Duodenal mucosa (tissue), 2 donors: ENCODE results near the gene CEP85.

Source experiments
- H3K27ac ChIP-seq: one replicate; pipeline ENCODE4 v1.7.0; 2013; ENCODE audit warnings: low read depth, low read length
- H3K27me3 ChIP-seq, 2 donors: one replicate each; pipeline ENCODE4 v1.7.0; 2013; ENCODE audit warnings: low read length in 2 of 2, control low read depth in 1 of 2; ENCODE audit not compliant: insufficient read depth in 2 of 2, control insufficient read depth in 1 of 2
- H3K36me3 ChIP-seq, 2 donors: one replicate each; pipeline ENCODE4 v1.7.0; 2013; ENCODE audit warnings: low read length in 2 of 2, control low read depth in 1 of 2; ENCODE audit not compliant: insufficient read depth in 2 of 2, control insufficient read depth in 1 of 2
- H3K4me1 ChIP-seq, 2 donors: one replicate each; pipeline ENCODE4 v1.7.0; 2013; ENCODE audit warnings: low read length in 2 of 2, control low read depth in 1 of 2; ENCODE audit not compliant: insufficient read depth in 2 of 2, control insufficient read depth in 1 of 2
- H3K4me3 ChIP-seq, 2 donors: one replicate each; pipeline ENCODE4 v1.7.0; 2013; ENCODE audit warnings: low read length in 2 of 2, low read depth in 1 of 2
- H3K9ac ChIP-seq, 2 donors: one replicate each; pipeline ENCODE4 v1.7.0; 2013; ENCODE audit warnings: low read length in 2 of 2, low read depth in 1 of 2
- H3K9me3 ChIP-seq, 2 donors: one replicate each; pipeline ENCODE4 v1.7.0; 2013; ENCODE audit warnings: low read length in 2 of 2, control low read depth in 1 of 2; ENCODE audit not compliant: control insufficient read depth in 1 of 2

The CEP85 gene

DNA sequence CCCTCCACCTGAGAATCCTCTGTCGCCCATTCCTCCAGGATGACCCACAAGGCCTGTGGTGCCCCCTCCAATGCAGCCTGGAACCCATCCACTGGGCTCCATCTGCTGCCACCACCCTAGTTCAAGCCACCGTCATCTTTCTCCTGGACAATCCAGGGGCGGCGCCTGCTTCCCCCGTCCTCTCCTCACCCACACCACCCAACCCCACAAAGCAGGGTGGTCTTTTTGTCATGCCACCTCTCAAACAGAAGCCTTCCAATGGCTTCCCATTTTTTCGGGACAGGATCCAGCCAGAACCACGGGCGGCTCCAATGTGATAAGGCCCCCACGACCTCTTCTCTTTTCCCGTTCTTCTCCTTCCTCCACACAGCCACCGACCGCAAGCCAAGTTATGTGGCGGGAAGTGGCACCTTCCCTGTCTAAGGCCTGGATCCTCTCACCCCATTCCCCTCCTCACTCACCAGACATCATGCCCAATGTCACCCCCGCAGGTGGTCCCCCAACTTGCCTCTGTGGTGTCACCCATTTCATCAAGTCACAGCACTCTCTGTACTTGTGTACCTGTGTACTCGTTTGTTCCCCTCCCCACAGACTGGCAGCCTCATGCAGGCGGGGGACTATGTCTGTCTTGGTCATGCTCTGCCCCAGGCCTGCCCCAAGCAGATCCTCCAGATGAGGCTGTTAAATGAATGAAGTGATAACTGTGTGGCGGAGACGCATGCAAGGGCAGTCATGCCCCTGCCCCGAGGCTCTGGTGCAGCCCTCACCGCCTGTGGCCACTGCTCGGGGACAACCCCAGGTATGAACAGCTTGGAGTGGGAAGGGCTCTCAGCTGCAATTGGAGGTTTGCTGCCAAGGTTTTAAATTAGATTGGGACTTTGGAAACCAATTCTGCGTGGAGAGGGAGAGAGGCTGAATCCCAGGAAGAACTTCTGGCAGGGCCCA is 61.5 kb downstream of the CEP85 start:
- Histone ChIP-seq H3K27me3 (no peaks in the 10 kb centered on the region), H3K4me1 (peaks cover 1 to 10% of the 10 kb centered on the region in 2 donors), H3K9me3 (no peaks in the 10 kb centered on the region), H3K9ac (no peak overlapping the region), H3K4me3 (no peak overlapping the region), H3K27ac (no peak overlapping the region), H3K36me3 (peaks cover 0 to 5% of the 10 kb centered on the region in 2 donors)

- Histone ChIP-seq H3K36me3 (peaks cover 0 to 5% of the 10 kb centered on the region in 2 donors), H3K27me3 (no peaks in the 10 kb centered on the region), H3K4me1 (no peaks in the 10 kb centered on the region), H3K27ac (no peak overlapping the region), H3K9me3 (no peaks in the 10 kb centered on the region), H3K9ac (no peak overlapping the region), H3K4me3 (no peak overlapping the region)
Measured at GRCh38 chr1:26296340-26297056, 62.5 kb downstream of the CEP85 start.

DNA sequence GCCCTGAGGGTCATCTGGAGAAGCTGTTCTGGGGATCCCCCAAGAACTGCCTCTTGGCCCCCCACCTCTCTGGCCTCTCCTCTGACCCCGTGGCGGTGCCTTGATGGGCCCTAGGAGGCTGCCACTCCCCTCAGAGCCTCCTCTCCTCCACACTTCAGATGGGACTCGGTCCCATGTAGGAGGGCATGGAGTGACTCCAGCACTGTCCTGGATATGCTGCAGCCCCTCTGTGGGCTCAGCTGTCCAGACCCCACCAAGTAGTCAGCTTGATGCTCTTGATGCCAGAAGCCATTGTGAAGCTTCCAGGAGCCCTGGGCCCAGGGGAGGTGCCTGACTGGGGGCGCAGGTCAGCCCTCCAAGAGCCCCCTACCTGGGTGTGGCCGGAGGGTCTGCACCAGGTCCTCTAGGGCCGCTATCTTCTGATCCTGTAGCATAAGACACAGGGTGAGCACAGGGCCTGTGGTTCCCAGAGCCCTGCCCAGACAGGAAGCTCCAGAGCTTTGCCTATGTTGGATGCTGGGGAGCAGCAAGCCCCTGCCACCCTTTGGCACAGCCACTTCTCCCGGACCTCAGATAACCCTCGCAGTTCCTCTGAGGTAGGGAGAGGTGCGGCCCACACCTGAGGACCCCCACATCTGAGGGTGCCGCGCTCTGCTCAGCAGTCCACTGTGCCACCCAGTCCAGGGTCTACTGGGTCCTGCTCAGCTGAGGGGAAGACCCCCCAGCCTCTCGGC is 63.2 kb downstream of the CEP85 start:
- H3K9me3 ChIP-seq = no peaks in the 10 kb centered on the region
- H3K27me3 ChIP-seq = no peaks in the 10 kb centered on the region
- H3K36me3 ChIP-seq = peaks cover 0 to 5% of the 10 kb centered on the region in 2 donors
- H3K27ac ChIP-seq = no peak overlapping the region
- H3K9ac ChIP-seq = no peak overlapping the region
- H3K4me3 ChIP-seq = no peak overlapping the region
- no peaks in the 10 kb centered on the region for H3K4me1 ChIP-seq

GRCh38 chr1:26297791-26298124 is 63.8 kb downstream of the CEP85 start:
- no peak overlapping the region for H3K9ac ChIP-seq
- H3K9me3 ChIP-seq = no peaks in the 10 kb centered on the region
- H3K27ac ChIP-seq = no peak overlapping the region
- H3K4me3 ChIP-seq = no peak overlapping the region
- H3K27me3 ChIP-seq = no peaks in the 10 kb centered on the region
- peaks cover 0 to 4% of the 10 kb centered on the region in 2 donors for H3K4me1 ChIP-seq
- H3K36me3 ChIP-seq = peaks cover 0 to 5% of the 10 kb centered on the region in 2 donors

GRCh38 chr1:26300578-26301275 is 66.7 kb downstream of the CEP85 start:
- Histone ChIP-seq H3K27ac (no peak overlapping the region), H3K4me1 (peaks cover 3 to 11% of the 10 kb centered on the region in 2 donors), H3K9me3 (no peaks in the 10 kb centered on the region), H3K36me3 (peaks cover 0 to 5% of the 10 kb centered on the region in 2 donors), H3K9ac (no peak overlapping the region), H3K27me3 (no peaks in the 10 kb centered on the region), H3K4me3 (no peak overlapping the region)

DNA sequence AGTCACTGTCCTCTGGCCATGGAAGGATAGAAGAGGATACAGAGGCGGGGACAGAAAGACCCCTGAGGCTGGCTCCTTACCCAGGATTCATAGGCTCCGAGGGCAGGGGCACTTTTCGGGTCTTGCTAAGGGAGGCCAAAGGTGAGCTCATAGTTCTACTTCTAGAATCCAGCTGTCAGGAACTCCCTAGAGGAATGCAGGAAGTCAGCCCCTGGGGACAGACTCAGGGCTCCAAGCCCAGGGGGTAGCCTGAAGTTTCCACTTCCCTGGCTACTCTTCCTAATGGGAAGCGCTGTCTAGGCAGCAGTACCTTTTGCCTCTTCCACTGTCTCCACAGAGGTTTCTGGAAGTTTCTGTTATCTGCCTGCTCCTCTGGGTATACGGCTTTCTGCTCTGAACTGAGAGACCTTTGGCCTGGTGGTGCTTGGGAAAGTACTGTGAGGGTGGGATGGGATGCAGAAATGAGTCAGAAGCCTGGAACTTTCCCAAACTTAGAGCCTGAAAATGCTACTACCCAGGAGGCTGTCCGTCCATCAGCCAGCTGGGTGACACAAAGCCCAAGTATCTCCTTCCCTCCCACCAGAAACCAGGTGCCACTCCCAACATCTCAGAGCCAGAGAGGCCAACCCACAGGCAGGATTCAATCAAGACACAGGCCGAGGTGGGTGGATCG is 68.9 kb downstream of the CEP85 start:
- Histone ChIP-seq H3K9ac (no peak overlapping the region), H3K4me1 (peaks cover 15 to 17% of the 10 kb centered on the region in 2 donors), H3K36me3 (no peaks in the 10 kb centered on the region), H3K27me3 (no peaks in the 10 kb centered on the region), H3K9me3 (no peaks in the 10 kb centered on the region), H3K27ac (no peak overlapping the region), H3K4me3 (no peak overlapping the region)

GRCh38 chr1:26305667-26306289 is 71.8 kb downstream of the CEP85 start:
- Histone ChIP-seq H3K27me3 (no peaks in the 10 kb centered on the region), H3K4me1 (peaks cover 15 to 17% of the 10 kb centered on the region in 2 donors), H3K9me3 (no peaks in the 10 kb centered on the region), H3K9ac (peak overlapping the region; percentile 55 to 77), H3K27ac (no peak overlapping the region), H3K4me3 (peak overlapping the region; percentile 82 to 97), H3K36me3 (no peaks in the 10 kb centered on the region)

DNA sequence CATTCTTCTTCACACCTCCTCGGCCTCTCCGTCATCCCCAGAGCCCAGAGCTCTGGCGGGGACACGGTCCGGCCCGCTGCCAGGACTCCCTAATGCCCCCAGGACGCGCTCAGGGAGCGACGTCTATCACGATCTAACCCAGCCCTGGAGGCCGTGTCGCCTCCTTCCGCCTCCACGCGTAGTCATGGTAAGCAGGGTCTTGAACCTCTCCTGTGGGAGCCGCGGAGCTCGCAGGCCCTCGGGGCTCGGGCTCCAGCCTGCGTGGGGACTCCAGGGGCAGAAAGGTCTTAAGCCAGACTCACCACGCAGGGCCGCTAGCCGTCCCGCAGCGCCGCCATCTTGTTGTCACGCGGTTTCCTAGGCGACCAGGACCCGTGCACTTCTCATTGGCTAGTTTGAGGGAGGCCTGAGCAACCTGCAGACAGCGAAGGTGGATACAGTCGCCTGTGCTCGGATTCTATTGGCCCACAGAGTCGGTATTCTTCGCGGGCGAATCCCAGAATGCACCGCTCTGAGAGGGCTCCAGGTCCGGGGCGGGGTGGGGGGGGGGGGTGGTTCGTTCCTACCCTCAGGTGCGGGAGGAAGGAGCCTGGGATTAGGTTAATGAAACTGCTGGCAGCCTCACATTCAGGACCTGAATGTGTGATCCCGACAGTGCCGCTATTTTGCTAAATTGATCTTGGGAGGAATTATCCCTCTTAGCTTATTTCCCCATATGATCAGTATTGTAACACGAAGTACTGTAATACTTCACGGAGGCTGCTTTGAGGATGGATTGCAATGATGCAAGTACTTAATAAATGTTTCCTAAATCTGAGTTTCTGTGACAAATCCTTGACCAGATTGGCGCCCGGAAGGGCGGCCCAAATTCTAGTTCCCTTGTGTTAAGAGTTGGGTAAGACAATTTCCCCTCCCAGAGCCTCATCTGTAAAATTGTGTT is 72.6 kb downstream of the CEP85 start, which contains the start of gene UBXN11:
UBXN11 (minus strand) TSS at position 347 of the 940 bp plus-strand sequence. CDS start 3,753 bp downstream, outside the sequence.
- H3K36me3 ChIP-seq = no peaks in the 10 kb centered on the region
- H3K9ac ChIP-seq = peak within 1 kb of the TSS; percentile 55 to 77
- H3K27ac ChIP-seq = no peak within 1 kb of the TSS
- H3K27me3 ChIP-seq = no peaks in the 10 kb centered on the region
- no peaks in the 10 kb centered on the region for H3K9me3 ChIP-seq
- H3K4me3 ChIP-seq = peak within 1 kb of the TSS; percentile 82 to 97
- H3K4me1 ChIP-seq = peaks cover 15 to 17% of the 10 kb centered on the region in 2 donors
